H1 (cell line): ENCODE results near the gene TMEM129. TPM values are rescaled to one million over a fixed set of nuclear protein-coding genes. Genes with fewer than 3 reads are reported as not detected.

Experiments
- BACH1 ChIP-seq: IDR thresholded peaks from 2 replicates; pipeline ENCODE4 v1.6.1; 2012; ENCODE audit warnings: low read length, improper control_type of control experiment
- CEBPB ChIP-seq: IDR thresholded peaks from 2 replicates; pipeline ENCODE4 v1.6.1; 2012; ENCODE audit warnings: low read depth, low read length
- CREB1 ChIP-seq: IDR thresholded peaks from 2 replicates; pipeline ENCODE4 v1.6.1; 2012; ENCODE audit warnings: inconsistent platforms
- KDM5A ChIP-seq: fragments of 200-600 bp; IDR thresholded peaks from 2 replicates; pipeline ENCODE4 v1.7.1; 2012; ENCODE audit warnings: mild to moderate bottlenecking, low read length, inconsistent platforms, mixed read lengths
- MAFK ChIP-seq: IDR thresholded peaks from 2 replicates; pipeline ENCODE4 v1.6.1; 2012; ENCODE audit warnings: low read depth, mild to moderate bottlenecking, improper control_type of control experiment, low read length
- POU5F1 ChIP-seq: IDR thresholded peaks from 2 replicates; pipeline ENCODE4 v1.6.1; 2011; ENCODE audit warnings: low read depth, mild to moderate bottlenecking, low read length, moderate library complexity
- RNF2 ChIP-seq: fragments of 200-900, 300-1000 bp; sonication (generic); IDR thresholded peaks from 2 replicates; pipeline ENCODE4 v1.7.1; 2016; ENCODE audit warnings: borderline replicate concordance, low read depth, mild to moderate bottlenecking, antibody characterized with exemption, low read length; ENCODE audit not compliant: poor library complexity, severe bottlenecking; ENCODE audit errors: missing control alignments
- SP1 ChIP-seq: IDR thresholded peaks from 2 replicates; pipeline ENCODE4 v1.6.1; 2011; ENCODE audit warnings: low read depth, low read length
- TAF7 ChIP-seq: optimal IDR thresholded peaks from 2 replicates; pipeline ENCODE3; 2011; ENCODE audit warnings: low read depth, mild to moderate bottlenecking, inconsistent platforms, low read length, moderate library complexity, borderline replicate concordance
- YY1 ChIP-seq: IDR thresholded peaks from 2 replicates; pipeline ENCODE4 v1.6.1; 2011; ENCODE audit warnings: low read depth, mild to moderate bottlenecking, low read length
- polyA plus RNA-seq, 7 experiments: library from polyadenylated mRNA; depleted of rRNA in 3 of 7; stranded (reverse) in 5 of 7; unstranded in 2 of 7; fragments of >200 nt in 5 of 7; fragments of 200-250 nt in 2 of 7; gene quantifications; 1 replicate in 5 of 7; 2 replicates in 1 of 7; 4 replicates in 1 of 7; pipeline versions ENCODE4 v1.2.1 to v1.2.3, GENCODE V29; 2011 to 2013; ENCODE audit warnings: missing spikeins in 2 of 7, mixed read lengths in 2 of 7
- total RNA-seq: library from RNA; stranded (reverse); fragmentation: NEBNext Ultra II Directional; extraction: Animal tissue kit (Norgen Biotek cat#: 25700); gene quantifications from 2 replicates; pipeline ENCODE4 v1.2.1, GENCODE V29; 2021

The TMEM129 gene
- total and polyA plus RNA-seq, 2 of the 8 experiments (the other 6 are each of a cell fraction or from before 2014, with no cell fraction given): 31.5 to 58.7 TPM

DNA sequence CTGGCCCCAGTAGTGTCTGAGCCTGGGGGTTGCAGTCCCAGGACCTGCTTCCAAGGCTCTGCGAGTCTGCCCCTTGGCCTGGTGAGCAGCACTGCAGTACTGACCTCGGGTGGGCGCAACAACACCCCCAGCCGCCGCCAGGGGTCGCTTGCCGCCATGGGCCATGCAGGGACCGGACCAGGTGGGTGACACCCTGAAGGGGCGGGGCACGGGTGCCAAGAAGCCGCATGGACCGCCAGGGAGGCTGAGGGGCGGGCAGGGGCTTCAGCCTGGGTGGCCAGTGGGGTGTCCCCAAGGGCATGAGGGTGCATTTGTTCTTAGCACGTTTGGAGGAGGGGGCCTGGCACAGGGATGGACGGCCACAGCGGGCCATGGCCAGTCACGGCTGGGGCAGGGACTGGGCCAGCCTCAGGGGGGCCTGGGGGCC, 25.2 kb upstream of the TMEM129 start (continued):
- TF ChIP-seq TAF7 (peak; percentile 56), YY1 (0 out of 2 replicates have a peak, but pooled peaks have one; percentile 16), MAFK (no peak), POU5F1 (no peak), RNF2 (no peak), KDM5A (no peak), CEBPB (no peak), SP1 (no peak), BACH1 (no peak), CREB1 (peak; percentile 59; the same call in 1 of the 2 replicates)
- TF ChIP-seq, all 59 proteins: peak for 12
